Testis (tissue), 3 donors: ENCODE measurements around the gene NUPR1. TPM values are rescaled to one million over a fixed set of nuclear protein-coding genes. Genes with fewer than 3 reads are reported as not detected.
"Not testable (repeated sequence)": the region's sequence is repeated elsewhere in the genome, so short reads cannot be mapped to it uniquely, and the experiment has no call there.

Experiments
- DNase-seq: peaks from one replicate; pipeline ENCODE4 v3.0.0-alpha.2; 2019
- H3K27ac ChIP-seq, 2 donors: fragments of 200-600 bp; sonication (generic); one replicate each; pipeline ENCODE4 v1.5.1; 2019
- H3K27me3 ChIP-seq: fragments of 200-600 bp; sonication (generic); one replicate; pipeline ENCODE4 v1.5.1; 2019
- H3K36me3 ChIP-seq: fragments of 200-600 bp; sonication (generic); one replicate; pipeline ENCODE4 v1.5.1; 2017; ENCODE audit warnings: low read depth; ENCODE audit errors: missing control alignments
- H3K4me1 ChIP-seq: fragments of 200-600 bp; sonication (generic); one replicate; pipeline ENCODE4 v1.5.1; 2019
- H3K4me3 ChIP-seq, 2 donors: fragments of 200-600 bp; sonication (generic); one replicate each; pipeline ENCODE4 v1.5.1; 2017 to 2019
- H3K9me3 ChIP-seq: fragments of 200-600 bp; sonication (generic); one replicate; pipeline ENCODE4 v1.5.1; 2017
- POLR2A ChIP-seq: fragments of 450-650 bp; IDR thresholded peaks from one replicate; pipeline ENCODE4 v1.6.1; 2017; ENCODE audit warnings: antibody characterized with exemption, mild to moderate bottlenecking, moderate library complexity
- WGBS, 2 donors: methylation state at CpG; one replicate each; pipeline ENCODE4 v1.1.5; 2018; 5-methylcytosine and 5-hydroxymethylcytosine counted together
- intact Hi-C: fragments of 100-400 bp; cut with DNase I; formaldehyde crosslinking; loops from one replicate; pipeline ENCODE4 v1.15.1; 2023; ENCODE audit warnings: low total_unique reads
- polyA plus RNA-seq: library from polyadenylated mRNA; stranded (reverse); fragments of 350-450 nt; fragmentation: Illumina TruSeq; extraction: RNeasy Lipid Tissue Mini Kit (QIAGEN cat#74804); gene quantifications from one replicate; pipeline ENCODE4 v1.2.3, GENCODE V29; 2014; ENCODE audit warnings: low read depth, low replicate concordance; ENCODE audit not compliant: insufficient read depth
- total RNA-seq, 2 donors: library from RNA; depleted of rRNA; stranded (reverse); fragments of >200 nt; gene quantifications; one replicate each; pipeline ENCODE4 v1.2.3, GENCODE V29; 2016
- TF ChIP-seq, protein P1 (sequence below), 3 experiments: fragments of 450-650 bp in 2 of 3; fragments of 200-600 bp in 1 of 3; sonication (generic) in 1 of 3; IDR thresholded peaks; one replicate each; pipeline ENCODE4 v1.5.1; 2016 to 2019; ENCODE audit warnings: antibody characterized with exemption in 3 of 3, mild to moderate bottlenecking in 2 of 3, moderate library complexity in 1 of 3

Gene NUPR1
- total and polyA plus RNA-seq, 3 donors from 2014 or later, result 38.0 to 159 (median 46.6) TPM

DNA sequence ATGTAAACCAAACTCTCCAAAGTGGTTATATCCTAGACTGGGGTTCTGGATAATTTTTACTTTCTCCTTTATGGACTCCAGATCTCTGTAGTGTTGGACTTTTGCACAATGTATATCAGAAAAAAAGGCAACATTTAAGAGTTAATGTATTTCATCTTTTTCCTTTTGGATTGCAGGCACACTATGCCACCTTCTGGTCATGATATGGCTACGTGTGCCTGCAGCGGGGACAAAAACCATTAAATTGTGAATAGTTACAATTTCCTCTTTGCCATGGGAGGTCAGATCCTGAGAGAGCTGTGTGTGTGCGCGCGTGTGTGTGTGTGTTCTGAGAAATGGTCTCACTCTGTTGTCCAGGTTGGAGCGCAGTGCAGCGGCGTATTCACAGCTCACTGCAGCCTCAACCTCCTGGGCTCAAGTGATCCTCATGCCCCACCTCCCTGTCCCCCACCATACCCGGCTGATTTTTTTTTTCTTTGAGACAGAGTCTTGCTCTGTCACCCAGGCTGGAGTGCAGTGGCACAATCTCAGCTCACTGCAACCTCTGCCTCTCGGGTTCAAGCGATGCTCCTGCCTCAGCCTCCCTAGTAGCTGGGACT is 10.6 kb upstream of the NUPR1 start:
- Histone ChIP-seq H3K27me3 (no peaks in the 10 kb centered on the region), H3K36me3 (no peaks in the 10 kb centered on the region), H3K9me3 (no peaks in the 10 kb centered on the region), H3K27ac (no peak overlapping the region), H3K4me3 (no peak overlapping the region), H3K4me1 (peaks cover under 1% of the 10 kb centered on the region)
- intact Hi-C loops, result no loop called here
- no peak for DNase-seq
- WGBS, 2 donors, result 50 to 62% methylated on average over 11 of the region's 11 CpGs
- TF ChIP-seq, protein P1, sequence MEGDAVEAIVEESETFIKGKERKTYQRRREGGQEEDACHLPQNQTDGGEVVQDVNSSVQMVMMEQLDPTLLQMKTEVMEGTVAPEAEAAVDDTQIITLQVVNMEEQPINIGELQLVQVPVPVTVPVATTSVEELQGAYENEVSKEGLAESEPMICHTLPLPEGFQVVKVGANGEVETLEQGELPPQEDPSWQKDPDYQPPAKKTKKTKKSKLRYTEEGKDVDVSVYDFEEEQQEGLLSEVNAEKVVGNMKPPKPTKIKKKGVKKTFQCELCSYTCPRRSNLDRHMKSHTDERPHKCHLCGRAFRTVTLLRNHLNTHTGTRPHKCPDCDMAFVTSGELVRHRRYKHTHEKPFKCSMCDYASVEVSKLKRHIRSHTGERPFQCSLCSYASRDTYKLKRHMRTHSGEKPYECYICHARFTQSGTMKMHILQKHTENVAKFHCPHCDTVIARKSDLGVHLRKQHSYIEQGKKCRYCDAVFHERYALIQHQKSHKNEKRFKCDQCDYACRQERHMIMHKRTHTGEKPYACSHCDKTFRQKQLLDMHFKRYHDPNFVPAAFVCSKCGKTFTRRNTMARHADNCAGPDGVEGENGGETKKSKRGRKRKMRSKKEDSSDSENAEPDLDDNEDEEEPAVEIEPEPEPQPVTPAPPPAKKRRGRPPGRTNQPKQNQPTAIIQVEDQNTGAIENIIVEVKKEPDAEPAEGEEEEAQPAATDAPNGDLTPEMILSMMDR (IDR thresholded peaks at IDR 0.05), result peak; percentile 20 to 60 (median 52)
- no peak for TF ChIP-seq POLR2A

DNA sequence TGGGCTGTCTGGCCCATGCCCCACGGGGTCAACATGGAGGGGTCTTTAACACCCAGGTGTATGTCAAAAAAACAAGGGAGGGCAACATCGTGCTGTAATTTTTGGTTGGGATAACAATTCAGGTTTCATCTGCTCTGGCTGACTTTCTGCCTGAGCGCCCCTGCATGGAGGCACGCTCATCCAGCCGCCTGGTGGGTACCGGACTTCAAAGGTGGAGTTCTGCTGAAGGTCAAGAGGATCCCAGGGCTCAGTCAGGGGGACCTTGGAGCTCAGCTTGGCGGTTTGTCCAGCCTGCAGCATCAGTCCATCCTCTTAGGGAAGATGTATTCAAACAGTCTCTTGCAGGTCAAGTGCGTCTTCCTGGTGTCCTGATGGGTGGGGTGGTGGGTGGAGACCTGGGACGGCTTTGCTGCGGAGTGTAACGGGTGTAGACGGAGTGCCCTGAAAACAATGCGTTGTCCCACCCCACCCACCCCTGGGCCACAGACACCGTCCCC is 9.6 kb upstream of the NUPR1 start:
- 85% methylated on average over 11 to 14 of the region's 14 CpGs for WGBS, 2 donors
- intact Hi-C loops, result no loop called here
- H3K36me3 ChIP-seq, result no peaks in the 10 kb centered on the region
- H3K4me3 ChIP-seq, result no peak overlapping the region
- no peak overlapping the region for H3K27ac ChIP-seq
- TF ChIP-seq, protein P1 (IDR thresholded peaks at IDR 0.05), result no peak
- TF ChIP-seq POLR2A, result no peak
- no peak for DNase-seq
- H3K4me1 ChIP-seq, result peaks cover under 1% of the 10 kb centered on the region
- no peaks in the 10 kb centered on the region for H3K27me3 ChIP-seq
- H3K9me3 ChIP-seq, result no peaks in the 10 kb centered on the region

DNA sequence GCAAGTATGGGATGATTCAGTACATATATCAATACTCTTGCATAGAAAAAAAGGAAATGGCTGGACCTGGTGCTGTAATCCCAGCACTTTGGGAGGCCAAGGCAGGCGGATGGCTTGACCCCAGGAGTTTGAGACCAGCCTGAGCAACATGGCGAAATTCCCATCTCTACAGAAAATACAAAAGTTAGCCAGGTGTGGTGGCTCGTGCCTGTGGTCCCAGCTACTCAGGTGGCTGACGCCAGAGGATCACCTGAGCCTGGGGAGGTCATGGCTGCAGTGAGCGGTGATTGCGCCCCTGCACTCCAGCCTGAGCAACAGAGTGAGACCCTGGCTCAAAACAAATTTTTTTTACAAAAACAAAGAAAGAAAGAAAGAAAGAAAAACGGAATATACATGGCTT is 7.9 kb upstream of the NUPR1 start:
- TF ChIP-seq, protein P1 (IDR thresholded peaks at IDR 0.05), result no peak
- no peak for TF ChIP-seq POLR2A
- H3K36me3 ChIP-seq, result no peaks in the 10 kb centered on the region
- no peak overlapping the region for H3K27ac ChIP-seq
- no peak for DNase-seq
- H3K9me3 ChIP-seq, result no peaks in the 10 kb centered on the region
- H3K27me3 ChIP-seq, result no peaks in the 10 kb centered on the region
- no peak overlapping the region for H3K4me3 ChIP-seq
- intact Hi-C loops, result no loop called here
- 86 to 89% methylated on average over 7 of the region's 7 CpGs for WGBS, 2 donors
- H3K4me1 ChIP-seq, result peaks cover 9% of the 10 kb centered on the region

DNA sequence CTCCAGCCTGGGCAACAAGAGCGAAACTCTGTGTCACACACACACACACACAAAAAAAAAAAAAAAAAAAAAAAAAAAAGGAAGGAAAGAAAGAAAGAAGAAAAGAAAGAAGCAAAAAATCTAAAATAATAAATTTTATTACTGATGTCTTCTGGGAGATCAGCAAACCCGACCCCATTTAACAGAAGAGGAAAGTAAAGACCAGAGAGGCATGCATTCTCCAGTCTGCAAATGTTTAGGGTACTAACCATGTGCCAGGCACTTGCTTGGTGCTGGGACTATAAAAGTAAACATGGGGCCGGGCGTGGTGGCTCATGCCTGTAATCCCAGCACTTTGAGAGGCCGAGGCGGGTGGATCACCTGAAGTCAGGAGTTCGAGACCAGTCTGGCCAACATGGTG is 7.2 kb upstream of the NUPR1 start:
- intact Hi-C loops, H3K27me3 ChIP-seq, H3K9me3 ChIP-seq, H3K36me3 ChIP-seq, DNase-seq, H3K27ac ChIP-seq, H3K4me3 ChIP-seq, H3K4me1 ChIP-seq: not testable (repeated sequence)
- WGBS, 2 donors, result 89 to 95% methylated on average over 7 of the region's 7 CpGs

DNA sequence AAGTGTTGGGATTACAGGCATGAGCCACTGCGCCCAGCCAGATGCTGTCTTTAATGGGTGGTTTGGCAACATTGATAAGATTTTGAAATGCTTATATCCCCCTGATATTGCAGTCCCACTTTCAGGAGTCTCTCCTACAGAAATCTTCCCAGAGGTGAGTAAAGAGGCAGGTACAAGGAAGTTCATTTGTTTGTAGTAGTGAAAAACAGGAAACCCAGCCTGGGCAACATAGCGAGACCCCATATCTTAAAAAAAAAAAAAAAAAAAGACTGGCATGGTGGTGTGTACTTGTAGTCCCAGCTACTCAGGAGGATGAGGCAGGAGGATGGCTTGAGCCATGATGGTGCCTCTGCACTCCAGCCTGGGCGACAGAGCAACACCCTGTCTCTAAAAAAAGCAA is 6.2 kb upstream of the NUPR1 start:
- Histone ChIP-seq H3K4me1 (peaks cover 9% of the 10 kb centered on the region), H3K27me3 (no peaks in the 10 kb centered on the region), H3K27ac (no peak overlapping the region), H3K9me3 (no peaks in the 10 kb centered on the region), H3K36me3 (no peaks in the 10 kb centered on the region), H3K4me3 (no peak overlapping the region)
- TF ChIP-seq POLR2A, result no peak
- TF ChIP-seq, protein P1 (IDR thresholded peaks at IDR 0.05), result no peak
- intact Hi-C loops, result no loop called here
- DNase-seq, result no peak
- WGBS, 2 donors, result 77 to 80% methylated on average over 3 of the region's 3 CpGs
